NCI-H82 treated with DMSO at 0.1 percent for 48 hours (cell line): ENCODE results near the gene ARID1A.
"Not testable (repeated sequence)": the region's sequence is repeated elsewhere in the genome, so short reads cannot be mapped to it uniquely, and the experiment has no call there.

ENCODE experiments used
- DNase-seq: peaks from one replicate; lab custom pipeline; 2025; ENCODE audit not compliant: unreplicated experiment; lab: John Stamatoyannopoulos, UW

The ARID1A gene

DNA sequence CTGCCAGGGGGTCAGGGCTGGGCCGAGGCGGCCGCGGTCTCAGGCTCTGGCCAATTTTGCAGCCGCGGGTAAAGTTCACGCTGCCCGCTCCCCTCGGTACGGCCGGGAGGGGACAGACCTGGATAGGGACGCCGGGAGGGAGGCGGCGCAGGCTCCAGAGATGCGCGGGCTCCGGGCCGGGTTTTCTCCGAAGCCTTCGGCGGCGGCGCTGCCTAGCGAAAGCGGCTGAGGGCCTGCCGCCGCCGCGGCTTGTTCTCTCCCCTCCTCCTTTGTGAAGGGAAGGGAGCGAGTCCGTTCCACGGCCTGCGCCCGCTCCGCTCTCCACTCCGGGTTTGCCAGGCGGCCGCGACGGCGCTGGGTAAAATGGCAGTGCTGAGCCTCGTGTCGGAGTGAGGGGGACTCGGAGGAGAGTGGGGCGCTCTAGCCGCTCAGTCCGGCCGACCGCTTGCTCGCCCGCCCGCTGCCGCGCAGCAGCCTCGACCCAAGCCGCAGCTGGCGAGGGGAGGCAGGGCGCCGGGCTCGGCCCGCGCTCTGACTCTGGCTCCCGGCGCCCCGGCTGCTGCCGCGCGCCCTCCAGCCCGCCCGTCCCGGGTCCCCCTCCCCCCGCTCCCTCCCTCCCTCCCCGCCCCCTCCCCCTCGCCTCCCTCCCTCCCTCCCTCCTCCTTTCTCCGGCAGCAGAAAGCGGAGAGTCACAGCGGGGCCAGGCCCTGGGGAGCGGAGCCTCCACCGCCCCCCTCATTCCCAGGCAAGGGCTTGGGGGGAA, at the start of gene ARID1A:
Gene ARID1A, plus strand, starts transcription at position 660 of the 763 bp plus-strand sequence. CDS start 389 bp downstream, outside the sequence.
- DNase-seq = peak; percentile 81

- DNase-seq = no peak
These were observed 31.0 kb upstream of the ARID1A start for GRCh38 chr1:26664802-26665201.

GRCh38 chr1:26666855-26667254, 29.0 kb upstream of the ARID1A start:
- no peak for DNase-seq

- not testable (repeated sequence) for DNase-seq
These were observed 27.6 kb upstream of the ARID1A start for GRCh38 chr1:26668106-26668786.

DNA sequence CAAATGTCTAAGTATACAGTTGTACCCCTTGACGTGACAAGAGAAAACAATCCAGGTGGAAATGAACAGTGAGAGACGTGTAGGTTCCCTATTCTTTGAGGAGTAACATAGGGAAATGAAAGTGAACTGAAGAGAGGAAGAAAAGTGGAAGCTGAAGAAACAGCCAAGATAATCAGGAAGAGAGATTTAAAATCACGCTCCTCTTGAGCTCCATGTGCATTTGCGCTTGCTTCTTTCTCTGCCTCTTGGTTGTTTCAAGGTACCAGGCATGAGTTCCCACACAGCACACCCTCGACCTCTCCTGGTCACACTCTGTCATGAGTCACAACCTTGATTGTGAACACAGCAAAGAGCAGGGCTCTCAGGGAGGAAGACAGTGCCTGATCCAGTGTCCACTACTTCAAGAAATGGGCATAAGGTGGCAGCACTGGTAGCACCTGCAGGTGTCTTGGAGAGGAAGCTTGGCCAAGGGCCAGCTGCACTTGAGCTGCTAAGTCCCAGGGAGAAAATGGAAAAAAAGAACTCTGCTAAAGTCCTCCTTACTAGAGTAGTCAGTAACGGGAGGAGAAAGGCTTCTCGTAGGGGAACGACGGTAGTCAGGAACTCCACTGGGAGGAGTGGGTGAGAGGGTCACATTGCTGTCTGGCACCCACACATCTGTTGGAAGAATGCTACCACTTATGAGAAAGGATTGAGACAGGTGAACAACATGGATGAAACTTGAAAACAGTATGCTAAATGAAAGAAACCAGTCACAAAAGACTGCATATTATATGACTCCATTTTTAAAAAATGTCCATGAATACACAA, 18.3 kb upstream of the ARID1A start:
- DNase-seq = peak; percentile 67

DNA sequence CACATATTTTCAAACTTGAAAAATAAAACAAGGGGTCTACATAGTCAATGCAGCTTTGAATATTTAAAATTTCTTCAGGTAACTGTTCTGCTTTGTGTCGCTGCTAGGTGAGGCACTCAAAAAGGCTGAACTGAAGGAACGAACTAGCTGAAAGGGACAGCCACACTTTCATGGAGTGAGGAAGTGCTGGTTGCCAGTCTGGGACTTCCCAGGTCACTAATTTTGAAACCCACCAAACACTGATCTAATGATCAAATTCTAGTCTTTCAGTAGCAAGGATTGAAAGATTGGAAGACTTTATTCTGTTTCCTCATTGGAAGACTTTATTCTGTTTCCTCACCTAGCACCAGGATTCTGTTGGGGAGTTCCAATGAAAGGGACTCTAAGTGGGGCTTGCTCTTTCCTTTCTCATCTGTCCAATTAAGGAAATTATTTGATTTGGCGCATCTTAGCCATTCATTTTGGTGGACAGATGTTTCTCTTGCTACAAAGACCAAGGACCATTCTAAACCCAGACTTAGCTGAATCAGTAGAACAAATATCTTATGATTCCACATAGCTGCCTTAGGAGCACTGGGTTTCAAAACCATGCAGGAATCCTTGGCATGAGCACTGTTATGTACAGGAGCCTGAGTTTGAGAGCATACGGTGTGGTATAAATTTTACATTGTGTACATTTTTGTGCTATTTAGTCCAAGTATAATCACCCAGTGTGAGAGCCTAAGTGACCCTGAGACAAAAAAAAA, 10.9 kb upstream of the ARID1A start:
- DNase-seq = no peak

GRCh38 chr1:26686795-26687194, 9.0 kb upstream of the ARID1A start:
- DNase-seq = peak; percentile 62

GRCh38 chr1:26689504-26689903, 6.3 kb upstream of the ARID1A start:
- no peak for DNase-seq

DNA sequence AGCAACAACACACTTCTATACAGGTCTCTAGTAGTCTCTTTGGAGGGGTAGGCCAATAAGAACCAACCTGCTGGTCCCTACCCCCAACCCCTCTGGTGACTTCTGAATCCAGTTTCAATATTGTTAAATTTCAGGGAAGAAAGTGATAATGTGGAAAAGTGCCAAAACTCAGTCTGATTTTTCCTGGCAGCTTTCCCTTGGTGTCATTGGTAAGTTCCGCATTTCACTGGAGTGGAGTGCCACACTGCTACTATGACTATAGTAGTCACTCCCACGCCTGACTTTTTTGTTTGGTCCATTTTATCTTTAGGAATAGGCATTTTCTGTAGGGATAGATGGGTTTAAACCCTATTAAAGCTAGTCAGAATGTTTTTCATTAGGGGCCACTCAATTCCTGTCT, 5.7 kb upstream of the ARID1A start:
- no peak for DNase-seq

DNA sequence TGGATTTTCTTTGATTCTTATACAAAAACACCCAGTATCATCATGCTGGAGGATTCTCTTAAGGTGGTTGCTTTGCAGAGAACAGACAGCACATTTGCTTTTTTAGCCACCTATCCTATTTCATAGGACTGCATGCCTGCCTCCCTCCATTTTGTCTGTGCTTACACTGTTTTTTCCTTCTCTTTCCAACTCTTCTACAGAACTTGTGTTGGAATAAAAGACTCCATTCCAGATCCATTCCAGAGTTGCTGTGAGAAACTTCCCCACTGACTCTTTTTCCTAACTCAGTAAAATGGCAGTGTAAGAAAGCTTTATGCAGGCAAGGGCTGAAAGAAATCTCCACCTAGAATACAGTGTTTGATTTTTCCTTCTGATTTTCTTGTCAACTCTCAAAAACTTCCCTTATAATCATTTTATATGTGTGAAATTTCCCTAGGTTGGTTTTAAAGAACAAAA, 5.2 kb upstream of the ARID1A start:
- peak; percentile 20 for DNase-seq

- DNase-seq = peak; percentile 90
These were observed 3.5 kb upstream of the ARID1A start for GRCh38 chr1:26692211-26692792.

DNA sequence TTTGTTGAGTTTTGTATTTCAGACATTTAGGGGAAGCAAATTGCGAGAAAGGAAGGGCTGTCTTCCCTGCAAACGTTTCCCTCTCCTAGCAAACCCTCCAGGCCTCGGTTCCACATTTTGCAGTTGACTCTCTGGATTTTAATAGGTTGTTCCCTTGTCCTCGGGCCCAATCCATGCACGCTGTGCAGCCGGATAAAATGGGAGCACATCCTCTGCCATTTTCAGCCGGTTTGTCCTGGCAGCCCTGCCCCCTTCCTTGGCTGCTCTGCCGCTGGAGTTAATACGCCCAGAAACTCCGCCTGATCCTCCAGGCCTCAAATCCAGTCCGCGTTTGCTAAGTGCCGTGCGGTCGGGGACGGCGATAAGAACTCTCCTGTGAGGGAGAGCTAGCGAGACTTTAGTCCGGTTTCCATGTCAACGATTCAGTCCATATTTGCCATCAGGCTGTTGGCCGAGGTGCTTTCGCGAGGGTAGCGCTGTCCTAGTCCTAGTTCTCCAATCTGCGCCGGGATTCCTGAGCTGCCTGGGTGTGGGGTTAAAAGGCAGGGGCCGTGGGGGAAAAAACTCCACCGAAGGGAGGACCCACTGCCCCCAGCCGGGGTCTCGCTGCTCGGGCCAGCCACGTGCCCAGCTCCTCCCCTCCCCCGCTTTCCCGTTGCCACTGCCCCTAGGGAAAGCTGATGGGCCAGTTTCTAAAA, 2.9 kb upstream of the ARID1A start:
- peak; percentile 99 for DNase-seq

DNA sequence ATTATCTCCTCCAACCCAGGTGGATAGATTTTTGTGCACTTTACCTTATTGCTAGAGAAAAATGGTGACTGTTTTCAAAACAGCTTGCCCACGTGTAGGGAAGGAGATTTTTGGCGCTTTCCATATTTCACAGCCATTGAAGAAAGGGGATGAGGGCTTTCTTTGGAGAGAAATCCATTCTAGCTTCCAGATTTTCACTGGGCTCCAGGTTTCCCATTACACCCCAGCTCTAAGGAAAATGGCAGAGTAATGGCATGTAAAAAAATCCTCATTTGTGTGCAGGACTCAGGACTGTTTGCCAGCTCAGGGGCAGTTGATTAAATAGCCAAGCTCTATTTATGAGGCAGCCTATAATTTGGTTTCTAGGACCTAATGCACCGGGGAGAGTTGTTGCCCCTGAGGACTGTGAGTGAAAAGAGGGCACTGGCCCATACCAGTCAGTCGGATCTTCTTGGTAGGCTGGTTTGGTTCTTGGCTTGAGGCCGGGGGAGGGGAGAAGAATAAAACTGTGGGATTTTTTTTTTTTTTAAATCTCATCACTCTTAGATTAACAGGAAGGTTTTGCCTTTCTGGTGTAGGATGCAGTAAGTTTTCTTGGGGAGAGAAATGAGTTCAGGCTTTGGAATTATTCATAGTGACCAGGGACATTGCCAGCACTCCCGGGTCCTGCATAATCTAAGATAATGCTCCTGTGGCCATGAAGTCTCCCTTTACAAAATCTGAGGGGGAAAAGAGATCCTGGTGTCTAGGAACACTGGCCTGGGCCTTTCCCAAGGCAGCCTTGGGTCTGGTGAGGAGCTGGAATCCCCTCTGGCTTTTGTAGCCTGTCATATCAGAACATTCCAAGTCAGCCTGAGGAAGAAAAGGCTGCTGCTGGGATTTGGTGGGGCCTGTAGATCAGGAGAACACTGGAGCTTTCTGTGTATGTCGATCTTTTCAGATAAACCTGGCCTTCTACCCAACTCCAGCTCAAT, 1.9 kb upstream of the ARID1A start:
- DNase-seq = no peak

- no peak for DNase-seq
These were observed 1.0 kb upstream of the ARID1A start for GRCh38 chr1:26694638-26695355.

GRCh38 chr1:26696119-26696653, 371 bp downstream of the ARID1A start:
- no peak for DNase-seq

DNA sequence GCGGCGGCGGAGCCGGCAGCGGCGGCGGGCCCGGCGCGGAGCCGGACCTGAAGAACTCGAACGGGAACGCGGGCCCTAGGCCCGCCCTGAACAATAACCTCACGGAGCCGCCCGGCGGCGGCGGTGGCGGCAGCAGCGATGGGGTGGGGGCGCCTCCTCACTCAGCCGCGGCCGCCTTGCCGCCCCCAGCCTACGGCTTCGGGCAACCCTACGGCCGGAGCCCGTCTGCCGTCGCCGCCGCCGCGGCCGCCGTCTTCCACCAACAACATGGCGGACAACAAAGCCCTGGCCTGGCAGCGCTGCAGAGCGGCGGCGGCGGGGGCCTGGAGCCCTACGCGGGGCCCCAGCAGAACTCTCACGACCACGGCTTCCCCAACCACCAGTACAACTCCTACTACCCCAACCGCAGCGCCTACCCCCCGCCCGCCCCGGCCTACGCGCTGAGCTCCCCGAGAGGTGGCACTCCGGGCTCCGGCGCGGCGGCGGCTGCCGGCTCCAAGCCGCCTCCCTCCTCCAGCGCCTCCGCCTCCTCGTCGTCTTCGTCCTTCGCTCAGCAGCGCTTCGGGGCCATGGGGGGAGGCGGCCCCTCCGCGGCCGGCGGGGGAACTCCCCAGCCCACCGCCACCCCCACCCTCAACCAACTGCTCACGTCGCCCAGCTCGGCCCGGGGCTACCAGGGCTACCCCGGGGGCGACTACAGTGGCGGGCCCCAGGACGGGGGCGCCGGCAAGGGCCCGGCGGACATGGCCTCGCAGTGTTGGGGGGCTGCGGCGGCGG, 1.0 kb downstream of the ARID1A start:
- DNase-seq = no peak

- no peak for DNase-seq
These were observed 1.7 kb downstream of the ARID1A start for GRCh38 chr1:26697431-26697977.
